ENCODE results near the gene DENND2A.

Gene DENND2A

DNA sequence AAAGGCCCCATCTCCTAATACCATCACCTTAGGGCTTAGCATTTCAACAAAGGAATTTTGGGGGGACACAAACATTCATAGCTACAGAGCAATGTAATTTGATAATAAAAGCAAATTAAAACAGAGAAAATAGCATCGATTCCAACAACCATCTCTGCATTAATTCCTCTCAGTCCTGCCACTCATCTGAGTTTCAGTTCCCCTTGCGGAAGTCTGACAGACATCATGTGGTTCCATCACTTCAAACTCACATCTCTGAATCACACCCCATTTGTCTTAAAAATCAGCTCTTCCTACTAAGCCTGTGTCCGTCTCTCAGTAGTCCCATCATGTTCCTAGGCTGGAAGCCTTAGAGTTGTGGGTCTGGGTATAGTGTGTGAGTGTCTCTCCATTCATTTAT, 35.7 kb upstream of the DENND2A start:
- no peak for DNase-seq (ENCODE audit: low read depth)
- TF ChIP-seq, protein P1, sequence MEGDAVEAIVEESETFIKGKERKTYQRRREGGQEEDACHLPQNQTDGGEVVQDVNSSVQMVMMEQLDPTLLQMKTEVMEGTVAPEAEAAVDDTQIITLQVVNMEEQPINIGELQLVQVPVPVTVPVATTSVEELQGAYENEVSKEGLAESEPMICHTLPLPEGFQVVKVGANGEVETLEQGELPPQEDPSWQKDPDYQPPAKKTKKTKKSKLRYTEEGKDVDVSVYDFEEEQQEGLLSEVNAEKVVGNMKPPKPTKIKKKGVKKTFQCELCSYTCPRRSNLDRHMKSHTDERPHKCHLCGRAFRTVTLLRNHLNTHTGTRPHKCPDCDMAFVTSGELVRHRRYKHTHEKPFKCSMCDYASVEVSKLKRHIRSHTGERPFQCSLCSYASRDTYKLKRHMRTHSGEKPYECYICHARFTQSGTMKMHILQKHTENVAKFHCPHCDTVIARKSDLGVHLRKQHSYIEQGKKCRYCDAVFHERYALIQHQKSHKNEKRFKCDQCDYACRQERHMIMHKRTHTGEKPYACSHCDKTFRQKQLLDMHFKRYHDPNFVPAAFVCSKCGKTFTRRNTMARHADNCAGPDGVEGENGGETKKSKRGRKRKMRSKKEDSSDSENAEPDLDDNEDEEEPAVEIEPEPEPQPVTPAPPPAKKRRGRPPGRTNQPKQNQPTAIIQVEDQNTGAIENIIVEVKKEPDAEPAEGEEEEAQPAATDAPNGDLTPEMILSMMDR (IDR thresholded peaks at IDR 0.05; ENCODE audit: control insufficient read depth, extremely low read depth, insufficient read depth), result no peak

DNA sequence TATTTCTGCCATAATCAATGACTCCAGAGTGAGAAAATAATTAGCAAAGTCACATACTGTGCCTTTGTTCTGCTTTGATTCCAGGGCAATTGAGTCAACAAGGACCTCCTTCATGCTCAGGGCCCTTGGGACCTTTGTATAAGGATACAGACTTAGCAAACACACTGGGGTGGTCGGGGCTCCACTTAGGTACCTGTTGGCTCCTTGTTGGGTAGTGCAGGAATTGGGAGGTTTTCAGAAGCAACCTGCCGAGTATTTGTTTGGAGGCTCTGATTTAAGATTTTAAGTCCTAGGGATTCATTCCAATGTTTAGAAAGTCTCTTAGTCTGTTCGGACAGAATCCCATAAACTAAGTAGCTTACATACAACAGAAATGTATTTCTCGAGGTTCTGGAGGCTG, 35.1 kb upstream of the DENND2A start:
- DNase-seq (ENCODE audit: low read depth), result no peak
- no peak overlapping the region for H3K4me3 ChIP-seq (ENCODE audit: low read depth, low read length)
- TF ChIP-seq, protein P1 (IDR thresholded peaks at IDR 0.05; ENCODE audit: control insufficient read depth, extremely low read depth, insufficient read depth), result no peak

More for the DNA sequence above, 35.7 kb upstream of the DENND2A start:
- no peak overlapping the region for H3K4me3 ChIP-seq (ENCODE audit: low read depth, low read length)

DNA sequence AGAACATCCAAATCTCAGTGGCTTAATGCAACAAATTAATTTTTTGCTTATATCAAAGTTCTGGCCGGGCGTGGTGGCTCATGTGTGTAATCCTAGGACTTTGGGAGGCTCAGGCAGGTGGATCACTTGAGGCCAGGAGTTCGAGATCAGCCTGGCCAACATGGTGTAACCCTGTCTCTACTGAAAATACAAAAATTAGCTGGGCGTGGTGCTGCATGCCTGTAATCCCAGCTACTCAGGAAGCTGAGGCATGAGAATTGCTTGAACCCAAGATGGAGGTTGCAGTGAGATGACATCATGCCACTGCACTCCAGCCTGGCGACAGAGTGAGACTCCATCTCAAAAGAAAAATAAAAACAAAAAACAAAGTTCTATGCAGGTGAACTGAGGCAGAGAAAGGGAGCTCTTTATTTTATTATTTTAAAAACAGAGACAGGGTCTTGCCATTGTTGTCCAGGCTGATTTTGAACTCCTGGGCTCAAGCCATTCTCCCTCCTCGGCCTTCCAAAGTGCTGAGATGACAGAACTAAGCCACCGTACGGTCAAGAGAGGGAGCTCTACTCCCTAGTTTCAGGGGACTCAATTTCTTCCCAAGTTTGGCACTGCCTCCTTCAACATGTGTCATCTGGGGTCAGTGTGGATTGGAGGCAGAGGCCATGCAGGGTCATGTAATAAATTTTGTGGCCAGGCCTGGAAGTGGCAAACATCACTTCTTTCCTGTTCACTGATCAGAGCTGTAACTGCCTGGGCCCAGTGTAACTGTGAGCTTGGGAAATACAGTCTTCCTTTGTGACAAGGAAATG, 34.5 kb upstream of the DENND2A start:
- H3K4me3 ChIP-seq (ENCODE audit: low read depth, low read length), result no peak overlapping the region
- TF ChIP-seq, protein P1 (IDR thresholded peaks at IDR 0.05; ENCODE audit: control insufficient read depth, extremely low read depth, insufficient read depth), result peak; percentile 70

DNA sequence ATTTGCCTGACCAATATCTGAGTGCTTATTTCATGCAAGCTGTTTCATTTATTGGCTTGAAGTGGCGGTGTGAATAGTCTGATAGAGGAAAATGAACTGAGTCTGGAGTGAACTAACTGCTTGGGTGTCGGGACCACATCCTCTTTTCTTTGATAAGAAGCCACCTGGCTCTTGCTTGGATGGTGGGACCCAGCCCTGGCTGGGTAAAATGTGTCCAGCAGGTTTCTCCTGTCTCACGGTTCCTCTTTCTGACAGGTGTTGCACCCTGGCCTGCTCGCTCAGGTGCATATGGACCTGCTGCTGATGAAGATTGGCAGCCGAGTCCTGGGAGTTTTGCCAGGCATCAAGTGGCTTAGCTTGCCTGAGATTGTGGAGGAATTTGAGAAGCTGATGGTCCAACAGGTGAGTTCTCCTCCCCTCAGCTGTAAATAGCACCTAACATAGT, 33.8 kb upstream of the DENND2A start:
- TF ChIP-seq, protein P1 (IDR thresholded peaks at IDR 0.05; ENCODE audit: control insufficient read depth, extremely low read depth, insufficient read depth), result no peak
- H3K4me3 ChIP-seq (ENCODE audit: low read depth, low read length), result peak overlapping the region; percentile 65
- no peak for DNase-seq (ENCODE audit: low read depth)

More for the DNA sequence above, 34.5 kb upstream of the DENND2A start:
- DNase-seq (ENCODE audit: low read depth), result peak; percentile 88

DNA sequence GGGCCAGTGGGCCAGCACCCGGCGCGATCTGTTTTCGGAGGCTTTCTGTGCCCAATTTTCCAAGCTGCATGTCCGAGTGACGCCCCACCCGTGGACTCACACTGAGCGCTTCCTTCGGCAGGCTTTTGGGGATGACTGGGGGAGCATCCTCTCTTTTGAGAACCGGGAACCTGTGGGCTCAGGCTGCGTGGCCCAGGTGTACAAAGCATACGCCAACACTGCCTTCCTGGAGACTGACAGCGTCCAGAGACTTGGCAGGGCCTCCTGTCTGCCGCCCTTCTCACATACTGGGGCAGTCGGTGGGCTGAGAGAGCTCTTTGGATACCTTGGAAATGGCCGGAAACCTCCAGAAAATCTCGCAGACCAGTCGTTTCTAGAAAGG, 33.2 kb upstream of the DENND2A start:
- H3K4me3 ChIP-seq (ENCODE audit: low read depth, low read length), result peak overlapping the region; percentile 65
- TF ChIP-seq, protein P1 (IDR thresholded peaks at IDR 0.05; ENCODE audit: control insufficient read depth, extremely low read depth, insufficient read depth), result no peak
- no peak for DNase-seq (ENCODE audit: low read depth)

DNA sequence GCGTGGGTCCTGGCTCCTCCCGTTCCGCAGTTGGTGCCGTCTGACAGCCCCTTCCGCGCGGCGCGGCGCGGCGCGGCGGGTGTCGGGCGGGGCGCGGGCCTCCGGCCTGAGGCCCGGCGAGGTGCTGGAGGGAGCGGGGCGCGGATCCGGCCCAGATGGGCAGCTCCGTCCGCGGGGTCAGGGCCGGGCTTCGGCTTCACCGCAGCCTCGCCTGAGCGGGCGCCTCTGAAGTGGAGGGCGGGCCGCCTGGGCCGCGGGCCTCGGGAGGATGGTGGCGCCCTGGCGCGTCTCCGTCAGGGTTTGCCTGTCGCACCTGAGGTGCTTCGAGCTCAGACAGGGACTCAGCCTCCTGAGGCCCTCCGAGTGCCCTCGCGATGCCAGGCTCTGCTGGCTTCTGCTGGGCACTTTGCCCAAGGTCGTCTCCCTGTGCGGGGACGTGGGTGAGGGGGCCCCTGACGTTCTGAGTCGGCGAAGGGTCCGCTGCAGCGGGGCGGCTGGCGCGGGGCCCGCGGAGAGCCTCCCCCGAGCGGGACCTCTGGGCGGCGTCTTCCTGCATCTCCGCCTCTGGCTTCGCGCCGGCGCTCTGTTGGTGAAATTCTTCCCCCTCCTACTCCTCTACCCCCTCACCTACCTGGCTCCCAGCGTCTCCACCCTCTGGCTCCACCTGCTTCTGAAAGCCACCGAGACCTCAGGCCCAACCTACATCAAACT, 32.6 kb upstream of the DENND2A start:
- TF ChIP-seq, protein P1 (IDR thresholded peaks at IDR 0.05; ENCODE audit: control insufficient read depth, extremely low read depth, insufficient read depth), result no peak
- DNase-seq (ENCODE audit: low read depth), result no peak
- peak overlapping the region; percentile 65 for H3K4me3 ChIP-seq (ENCODE audit: low read depth, low read length)

All from LNCaP clone FGC (cell line).